HL-60 (cell line): Measurements from ENCODE around the gene GSC.

ENCODE experiments used
- DNase-seq, 2 experiments: peaks; one replicate each; pipeline ENCODE4 v3.0.0-alpha.2; 2010 to 2020; ENCODE audit warnings: low read depth in 1 of 2, low spot score in 1 of 2
- H3K27ac ChIP-seq: fragments of 250-450 bp; sonication (Bioruptor Pico); replicated peaks from 2 replicates; pipeline ENCODE4 v1.5.1; 2020; ENCODE audit warnings: mild to moderate bottlenecking, moderate library complexity
- H3K27me3 ChIP-seq: fragments of 250-450 bp; sonication (Bioruptor Pico); 2 replicates; pipeline ENCODE4 v1.5.1; 2021; ENCODE audit warnings: mild to moderate bottlenecking, moderate library complexity; ENCODE audit not compliant: insufficient read depth, poor library complexity, severe bottlenecking
- H3K4me3 ChIP-seq: replicated peaks from 2 replicates; pipeline ENCODE4 v1.5.1; 2011; ENCODE audit warnings: mild to moderate bottlenecking, control low read depth, low read length; ENCODE audit not compliant: insufficient read depth
- CTCF ChIP-seq: IDR thresholded peaks from one replicate; pipeline ENCODE4 v1.5.1; 2011; ENCODE audit warnings: low read length, control low read depth, inconsistent platforms; ENCODE audit not compliant: insufficient read depth
- GABPA ChIP-seq: IDR thresholded peaks from 2 replicates; pipeline ENCODE4 v1.6.1; 2012; ENCODE audit warnings: low read depth
- POLR2AphosphoS5 ChIP-seq: IDR thresholded peaks from 2 replicates; pipeline ENCODE4 v1.6.1; 2012; ENCODE audit warnings: low read depth
- REST ChIP-seq: IDR thresholded peaks from 2 replicates; pipeline ENCODE4 v1.6.1; 2012; ENCODE audit warnings: low read depth; ENCODE audit not compliant: insufficient replicate concordance
- SPI1 ChIP-seq: IDR thresholded peaks from 2 replicates; pipeline ENCODE4 v1.6.1; 2012; ENCODE audit warnings: low read depth, mild to moderate bottlenecking, borderline replicate concordance

GSC gene

GRCh38 chr14:94764573-94764972 is 5.3 kb downstream of the GSC start:
- no peak for TF ChIP-seq GABPA
- TF ChIP-seq SPI1, result no peak
- no peak for TF ChIP-seq CTCF
- no peak for TF ChIP-seq POLR2AphosphoS5
- TF ChIP-seq REST, result no peak
- DNase-seq, result no peak
- Histone ChIP-seq H3K27me3 (peaks cover 47% of the 10 kb centered on the region), H3K27ac (no peak overlapping the region), H3K4me3 (no peak overlapping the region)

DNA sequence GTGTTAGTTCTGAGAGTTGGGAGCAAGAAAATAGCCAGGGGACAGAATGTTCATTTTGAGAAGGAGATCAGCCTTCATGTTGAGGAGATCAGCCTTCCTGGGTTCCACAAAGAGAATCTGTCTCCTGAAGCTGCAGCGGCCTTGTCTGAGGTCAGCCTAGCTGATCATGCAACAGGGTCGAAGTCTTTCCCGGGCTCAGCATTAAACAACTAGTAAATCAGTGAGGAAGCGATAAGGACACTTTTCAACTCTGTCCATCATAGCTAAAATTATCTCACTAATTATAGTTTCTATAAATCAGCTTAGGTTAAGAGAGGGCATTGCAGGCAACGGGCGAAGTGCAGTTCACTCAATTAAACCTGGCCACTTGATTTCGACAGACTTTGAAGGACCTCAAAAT is 7.5 kb downstream of the GSC start:
- no peak for DNase-seq
- H3K27ac ChIP-seq, result no peak overlapping the region
- H3K27me3 ChIP-seq, result peaks cover 30% of the 10 kb centered on the region
- TF ChIP-seq CTCF (no peak), SPI1 (no peak), POLR2AphosphoS5 (no peak), GABPA (no peak), REST (no peak)
- H3K4me3 ChIP-seq, result no peak overlapping the region

DNA sequence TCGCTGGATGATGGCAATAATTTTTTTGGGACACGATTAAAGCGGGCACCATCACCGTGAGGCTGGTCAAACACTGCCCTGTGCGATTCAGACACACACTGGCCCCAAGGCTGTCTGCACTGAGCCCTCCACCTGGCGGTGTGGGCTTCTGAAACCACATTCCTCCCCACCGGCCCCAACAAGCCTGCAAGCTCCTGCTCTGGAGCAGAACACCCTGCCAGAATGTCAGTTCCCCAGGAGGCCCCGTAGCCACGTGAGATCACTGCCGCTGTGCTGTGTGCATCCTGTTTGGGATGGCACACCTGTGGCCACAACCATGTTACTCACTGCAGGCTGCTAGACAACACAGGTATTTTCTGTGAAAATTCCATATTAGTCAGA is 7.9 kb downstream of the GSC start:
- Histone ChIP-seq H3K27ac (no peak overlapping the region), H3K27me3 (peaks cover 26% of the 10 kb centered on the region), H3K4me3 (no peak overlapping the region)
- no peak for DNase-seq
- TF ChIP-seq SPI1, result no peak

DNA sequence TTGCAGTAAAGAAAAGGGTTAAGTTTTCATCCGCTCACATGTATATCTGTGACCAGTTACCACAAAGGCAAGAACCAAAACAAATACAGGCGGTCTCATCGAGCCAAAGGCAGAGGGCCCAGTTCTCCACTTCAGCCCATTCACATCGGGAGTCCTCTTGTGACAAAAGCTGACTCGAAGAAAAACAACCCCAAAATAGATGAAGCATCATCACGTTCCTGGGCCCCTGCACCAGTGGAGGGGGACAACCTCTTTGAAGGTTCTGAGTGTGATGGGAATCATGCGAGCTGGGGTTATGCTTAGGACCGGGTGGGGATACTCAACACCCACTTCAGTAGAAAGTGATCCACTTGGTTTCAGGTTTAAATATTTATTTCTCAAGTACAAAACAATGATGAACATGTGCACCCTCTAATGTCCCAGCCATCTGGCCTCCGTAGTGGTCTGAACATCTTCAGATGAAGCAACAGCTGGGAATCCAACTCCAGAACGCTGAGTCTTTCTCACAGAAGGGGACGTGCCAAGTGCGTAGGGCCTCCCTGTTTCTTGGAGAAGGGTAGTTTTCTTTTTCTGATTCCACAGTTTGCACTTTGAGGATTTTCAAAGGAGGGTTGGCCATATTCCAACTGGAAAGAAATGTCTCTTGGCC is 8.4 kb downstream of the GSC start:
- TF ChIP-seq REST (no peak), SPI1 (no peak), GABPA (no peak), CTCF (no peak)
- H3K4me3 ChIP-seq, result no peak overlapping the region

More for the DNA sequence above, 8.4 kb downstream of the GSC start:
- H3K27ac ChIP-seq, result no peak overlapping the region
- DNase-seq, result no peak
- peaks cover 21% of the 10 kb centered on the region for H3K27me3 ChIP-seq
